HG02943 (cell line): ENCODE results near the gene PRSS38.

Experiments
- ATAC-seq: cut with Tn5 transposase; IDR thresholded peaks from one replicate; pipeline ENCODE4 v1.9.1; 2021; ENCODE audit warnings: mild to moderate bottlenecking, low read depth, moderate library complexity; ENCODE audit not compliant: unreplicated experiment

PRSS38 gene

GRCh38 chr1:227815468-227816409, at the start of gene PRSS38:
Gene PRSS38, plus strand, starts transcription at chr1:227815675. Its CDS starts 42 bp downstream, at chr1:227815717.
- ATAC-seq: no peak

- ATAC-seq: no peak
These were observed 49.4 kb upstream of the PRSS38 start for GRCh38 chr1:227766015-227766634.

- no peak for ATAC-seq
These were observed 48.7 kb upstream of the PRSS38 start for GRCh38 chr1:227766653-227767277.

- no peak for ATAC-seq
These were observed 47.9 kb upstream of the PRSS38 start for GRCh38 chr1:227767401-227768124.

- no peak for ATAC-seq
These were observed 47.4 kb upstream of the PRSS38 start for GRCh38 chr1:227768125-227768439.

- ATAC-seq: no peak
These were observed 46.8 kb upstream of the PRSS38 start for GRCh38 chr1:227768640-227769039.

- no peak for ATAC-seq
These were observed 46.2 kb upstream of the PRSS38 start for GRCh38 chr1:227769047-227769935.

- no peak for ATAC-seq
These were observed 45.5 kb upstream of the PRSS38 start for GRCh38 chr1:227769936-227770494.

- ATAC-seq: no peak
These were observed 44.7 kb upstream of the PRSS38 start for GRCh38 chr1:227770812-227771211.

GRCh38 chr1:227771326-227771725, 44.1 kb upstream of the PRSS38 start:
- no peak for ATAC-seq

GRCh38 chr1:227771771-227772170, 43.7 kb upstream of the PRSS38 start:
- ATAC-seq: no peak

- ATAC-seq: no peak
These were observed 41.9 kb upstream of the PRSS38 start for GRCh38 chr1:227773558-227773957.

- ATAC-seq: no peak
These were observed 41.3 kb upstream of the PRSS38 start for GRCh38 chr1:227774051-227774731.

- no peak for ATAC-seq
These were observed 40.4 kb upstream of the PRSS38 start for GRCh38 chr1:227774821-227775661.

- ATAC-seq: no peak
These were observed 39.6 kb upstream of the PRSS38 start for GRCh38 chr1:227775841-227776240.

- no peak for ATAC-seq
These were observed 39.1 kb upstream of the PRSS38 start for GRCh38 chr1:227776331-227776771.

- no peak for ATAC-seq
These were observed 38.3 kb upstream of the PRSS38 start for GRCh38 chr1:227777156-227777555.

- no peak for ATAC-seq
These were observed 37.8 kb upstream of the PRSS38 start for GRCh38 chr1:227777646-227778045.
